Spleen (tissue), 7 donors: ENCODE results near the gene TRAM2.

Experiments
- CTCF ChIP-seq, 11 experiments: fragments of 200-600 bp in 7 of 11; fragments of 450-650 bp in 4 of 11; sonication (generic) in 4 of 11; IDR thresholded peaks in 8 of 11; conservative IDR thresholded peaks in 3 of 11; 1 replicate in 7 of 11; 2 replicates in 4 of 11; pipeline versions ENCODE4 v1.4.0 to v1.8.0; 2016 to 2021; ENCODE audit warnings: antibody characterized with exemption in 11 of 11, inconsistent platforms in 4 of 11, mild to moderate bottlenecking in 1 of 11
- POLR2A ChIP-seq, 3 donors: fragments of 450-650 bp; IDR thresholded peaks; one replicate each; pipeline ENCODE4 v1.5.1; 2017; ENCODE audit warnings: antibody characterized with exemption in 3 of 3, mild to moderate bottlenecking in 1 of 3
- donor health status: DM: no; HTN: no; CAD: no; lungs with moderate emphysema.
- donor health status: DM: no; HTN: no; CAD: no.
- donor health status: DM: no; HTN: no; CAD: no.

GRCh38 chr6:52494298-52495072, 82.4 kb downstream of the TRAM2 start:
- TF ChIP-seq CTCF (IDR thresholded peaks at IDR 0.05 in 8 of 11, conservative IDR thresholded peaks at IDR 0.05 in 3 of 11) (no peak), POLR2A (IDR thresholded peaks at IDR 0.05) (no peak)
